Heart right ventricle (tissue), 16 donors: ENCODE data around the gene MT1M. TPM values are rescaled to one million over a fixed set of nuclear protein-coding genes. Genes with fewer than 3 reads are reported as not detected.

ENCODE experiments used
- ATAC-seq, 8 donors: fragments of 200-7000 bp; cut with Tn5 transposase; one replicate each; pipeline ENCODE4 v1.9.1; 2020; ENCODE audit warnings: mild to moderate bottlenecking in 8 of 8, moderate library complexity in 8 of 8, moderate number of reproducible peaks in 1 of 8
- DNase-seq, 2 donors: peaks; one replicate each; pipeline ENCODE4 v3.0.0-alpha.2; 2020
- H3K27ac ChIP-seq, 10 donors: fragments of 200-600 bp; sonication (generic) in 2 of 10; one replicate each; pipeline versions ENCODE4 v1.5.0 to v1.8.0; 2020 to 2022; ENCODE audit warnings: mild to moderate bottlenecking in 3 of 10
- H3K27me3 ChIP-seq, 7 donors: fragments of 200-600 bp; one replicate each; pipeline ENCODE4 v1.8.0; 2021 to 2022; ENCODE audit warnings: mild to moderate bottlenecking in 2 of 7
- H3K36me3 ChIP-seq, 9 donors: fragments of 200-600 bp; sonication (generic) in 1 of 9; one replicate each; pipeline versions ENCODE4 v1.5.0 to v1.8.0; 2020 to 2022; ENCODE audit warnings: mild to moderate bottlenecking in 2 of 9
- H3K4me1 ChIP-seq, 9 donors: fragments of 200-600 bp; sonication (generic) in 1 of 9; one replicate each; pipeline versions ENCODE4 v1.5.0 to v1.8.0; 2020 to 2022; ENCODE audit warnings: mild to moderate bottlenecking in 4 of 9
- H3K4me3 ChIP-seq, 10 donors: fragments of 200-600 bp; sonication (generic) in 2 of 10; one replicate each; pipeline versions ENCODE4 v1.5.0 to v1.8.0; 2020 to 2022; ENCODE audit warnings: mild to moderate bottlenecking in 7 of 10, moderate library complexity in 2 of 10
- H3K9me3 ChIP-seq, 11 donors: fragments of 200-600 bp in 10 of 11; sonication (generic) in 2 of 11; one replicate each; pipeline versions ENCODE4 v1.5.0 to v1.8.0; 2013 to 2022; ENCODE audit warnings: mild to moderate bottlenecking in 2 of 11, control low read depth in 1 of 11, moderate library complexity in 1 of 11
- WGBS, 2 donors: extraction: QIAGEN DNeasy Blood & Tissue Kit; methylation state at CpG; one replicate each; pipeline ENCODE4 v1.1.7; 2013; ENCODE audit warnings: inconsistent platforms in 1 of 2; 5-methylcytosine and 5-hydroxymethylcytosine counted together
- intact Hi-C, 10 donors: fragments of 100-400 bp; cut with DNase I; formaldehyde crosslinking; loops; one replicate each; pipeline versions ENCODE4 v1.11.1 to v1.14.2; 2022
- polyA plus RNA-seq, 2 donors: library from polyadenylated mRNA; stranded (reverse); fragments of 200-250 nt; gene quantifications; one replicate each; pipeline ENCODE4 v1.2.3, GENCODE V29; 2013
- total RNA-seq, 10 donors: library from RNA; stranded (reverse); fragmentation: NEBNext Ultra II Directional in 3 of 10; extraction: Animal tissue kit (Norgen Biotek cat#: 25700) in 3 of 10; gene quantifications; one replicate each; pipeline versions ENCODE4 v1.2.1 to v1.2.4, GENCODE V29; 2021 to 2023
- TF ChIP-seq, protein P1 (sequence below), 9 donors: fragments of 200-600 bp; sonication (generic) in 2 of 9; IDR thresholded peaks; one replicate each; pipeline versions ENCODE4 v1.5.0 to v1.8.0; 2021 to 2022; ENCODE audit warnings: antibody characterized with exemption in 9 of 9, mild to moderate bottlenecking in 5 of 9, moderate library complexity in 1 of 9
- donor health status: Arrhythmogenic right ventricular cardiomyopathy.
- donor health status: ischemic (EF 13 %, LVEDD 7.1; RV severe dilation, severe dysfunction).
- donor health status: healthy with polysubstance abuse.
- donor health status: DM: no; HTN: yes; CAD: no.
- donor health status: DM: no; HTN: no; CAD: no.
- donor health status: ischemic (EF 25% LVEDD 6.9; RV normal size, moderate dysfunction).
- donor health status: ischemic (EF 25% LVEDD 5.7; RV mildly dilated, moderate dysfunction).
- donor health status: healthy.
- donor health status: DM: yes; HTN: yes; CAD: no.
- donor health status: Ischemic cardiomyopathy.
- donor health status: ischemic (EF 35%, LVEDD 5.7; RV mildly dilated, moderate dysfunction).
- donor health status: nonischemic (EF 11% LVEDD 7.7; RV severe dilation, severe dysfunction).
- donor health status: DM: yes; HTN: yes; CAD: no.
- donor health status: PGD.
- donor health status: ischemic (EF 29% LVEDD 5.4; RV normal size, mild dysfunction).
- donor health status: nonischemic (EF 23%, LVEDD 6.1; RV moderate dilation, normal function).

Gene MT1M
- total and polyA plus RNA-seq, 12 donors = 0.75 to 25.4 (median 2.9) TPM

DNA sequence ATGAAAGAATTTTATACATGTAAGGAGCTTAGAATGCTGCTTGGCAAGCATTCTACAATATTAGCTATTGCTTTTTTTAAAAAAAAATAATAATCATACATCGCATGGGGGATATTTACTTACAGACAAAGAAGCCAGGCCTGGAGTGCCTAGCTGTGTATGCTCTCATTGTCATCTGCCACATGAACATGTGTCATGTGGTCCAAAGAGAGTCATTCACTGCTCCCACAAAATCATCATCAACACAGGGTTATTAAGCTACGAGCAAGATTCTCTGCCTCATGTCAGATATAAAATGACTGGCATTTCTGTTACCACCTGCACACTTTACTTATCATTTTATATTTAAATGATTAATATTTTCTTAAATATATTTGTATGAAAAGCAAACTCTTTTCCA, 8.8 kb upstream of the MT1M start:
- TF ChIP-seq, protein P1, sequence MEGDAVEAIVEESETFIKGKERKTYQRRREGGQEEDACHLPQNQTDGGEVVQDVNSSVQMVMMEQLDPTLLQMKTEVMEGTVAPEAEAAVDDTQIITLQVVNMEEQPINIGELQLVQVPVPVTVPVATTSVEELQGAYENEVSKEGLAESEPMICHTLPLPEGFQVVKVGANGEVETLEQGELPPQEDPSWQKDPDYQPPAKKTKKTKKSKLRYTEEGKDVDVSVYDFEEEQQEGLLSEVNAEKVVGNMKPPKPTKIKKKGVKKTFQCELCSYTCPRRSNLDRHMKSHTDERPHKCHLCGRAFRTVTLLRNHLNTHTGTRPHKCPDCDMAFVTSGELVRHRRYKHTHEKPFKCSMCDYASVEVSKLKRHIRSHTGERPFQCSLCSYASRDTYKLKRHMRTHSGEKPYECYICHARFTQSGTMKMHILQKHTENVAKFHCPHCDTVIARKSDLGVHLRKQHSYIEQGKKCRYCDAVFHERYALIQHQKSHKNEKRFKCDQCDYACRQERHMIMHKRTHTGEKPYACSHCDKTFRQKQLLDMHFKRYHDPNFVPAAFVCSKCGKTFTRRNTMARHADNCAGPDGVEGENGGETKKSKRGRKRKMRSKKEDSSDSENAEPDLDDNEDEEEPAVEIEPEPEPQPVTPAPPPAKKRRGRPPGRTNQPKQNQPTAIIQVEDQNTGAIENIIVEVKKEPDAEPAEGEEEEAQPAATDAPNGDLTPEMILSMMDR (IDR thresholded peaks at IDR 0.05) = no peak
- Histone ChIP-seq H3K4me1 (peaks cover 0 to 35% (median 19%) of the 10 kb centered on the region in 9 donors), H3K36me3 (no peaks in the 10 kb centered on the region), H3K27ac (no peak overlapping the region), H3K4me3 (no peak overlapping the region), H3K9me3 (no peaks in the 10 kb centered on the region), H3K27me3 (peaks cover 0 to 10% (median 0%) of the 10 kb centered on the region in 7 donors)
- no peak for ATAC-seq
- 97 to 100% methylated on average over 2 of the region's 2 CpGs for WGBS, 2 donors
- intact Hi-C loops = loop anchor here in 2 of 10 donors (2.0 kb wide), 2 partner anchors 13 to 15 kb away; partner anchors contain the start of gene MT2A (in 1 of the 2)
- DNase-seq = no peak

DNA sequence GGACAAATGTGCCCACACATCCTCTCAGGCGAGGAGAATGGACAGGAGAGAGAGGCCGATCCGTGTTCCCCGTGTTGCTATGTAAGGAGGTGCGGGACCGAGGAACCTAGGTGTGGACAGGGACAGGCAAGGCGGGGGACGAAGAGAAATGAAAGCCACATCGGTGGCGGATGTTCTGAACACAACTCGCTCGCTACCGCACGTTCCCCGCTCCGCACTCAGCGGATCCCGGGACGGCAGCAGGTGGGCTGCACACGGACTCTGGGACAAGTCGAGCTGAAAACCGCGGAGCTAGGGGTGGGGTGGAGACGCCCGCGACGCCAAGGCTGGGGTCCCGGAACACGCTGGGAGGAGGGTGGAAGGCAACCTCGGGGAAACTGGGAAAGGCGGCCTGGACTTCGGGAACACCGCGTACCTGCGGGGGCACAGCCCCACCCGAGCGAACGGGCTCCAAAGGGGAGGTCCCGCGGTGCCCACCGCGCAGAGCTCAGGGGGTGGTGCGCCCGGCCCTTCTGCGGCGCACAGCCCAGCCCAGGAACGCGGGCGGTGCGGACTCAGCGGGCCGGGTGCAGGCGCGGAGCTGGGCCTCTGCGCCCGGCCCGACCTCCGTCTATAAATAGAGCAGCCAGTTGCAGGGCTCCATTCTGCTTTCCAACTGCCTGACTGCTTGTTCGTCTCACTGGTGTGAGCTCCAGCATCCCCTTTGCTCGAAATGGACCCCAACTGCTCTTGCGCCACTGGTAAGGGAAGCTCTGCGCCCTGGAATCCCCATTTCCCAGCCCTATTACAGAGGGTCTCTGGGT, 7.1 kb upstream of the MT1M start, which contains the start of gene MT1E:
TSS of gene MT1E (plus strand) at position 642 of the 803 bp plus-strand sequence. CDS start at position 713, 71 bp downstream.
- peak within 1 kb of the TSS; percentile 76 to 98 (median 93) for H3K27ac ChIP-seq
- no peaks in the 10 kb centered on the region for H3K9me3 ChIP-seq
- H3K4me1 ChIP-seq = peaks cover 0 to 29% (median 14%) of the 10 kb centered on the region in 9 donors
- 2% methylated on average over 62 of the region's 62 CpGs for WGBS, 2 donors
- peak; percentile 92 to 96 (median 94) for ATAC-seq
- intact Hi-C loops = loop anchor here in 3 of 10 donors (1.0 to 5.0 kb wide), 4 partner anchors 14 to 57 kb away; partner anchors contain the start of genes MT1X (in 2 of the 3) and MT2A (in 1 of the 3)
- TF ChIP-seq, protein P1 (IDR thresholded peaks at IDR 0.05) = peak in 1 of 9 donors; percentile 2
- H3K36me3 ChIP-seq = no peaks in the 10 kb centered on the region
- H3K27me3 ChIP-seq = peaks cover 0 to 4% (median 0%) of the 10 kb centered on the region in 7 donors
- peak within 1 kb of the TSS; percentile 26 to 82 (median 67) for H3K4me3 ChIP-seq
- peak; percentile 85 to 86 for DNase-seq

DNA sequence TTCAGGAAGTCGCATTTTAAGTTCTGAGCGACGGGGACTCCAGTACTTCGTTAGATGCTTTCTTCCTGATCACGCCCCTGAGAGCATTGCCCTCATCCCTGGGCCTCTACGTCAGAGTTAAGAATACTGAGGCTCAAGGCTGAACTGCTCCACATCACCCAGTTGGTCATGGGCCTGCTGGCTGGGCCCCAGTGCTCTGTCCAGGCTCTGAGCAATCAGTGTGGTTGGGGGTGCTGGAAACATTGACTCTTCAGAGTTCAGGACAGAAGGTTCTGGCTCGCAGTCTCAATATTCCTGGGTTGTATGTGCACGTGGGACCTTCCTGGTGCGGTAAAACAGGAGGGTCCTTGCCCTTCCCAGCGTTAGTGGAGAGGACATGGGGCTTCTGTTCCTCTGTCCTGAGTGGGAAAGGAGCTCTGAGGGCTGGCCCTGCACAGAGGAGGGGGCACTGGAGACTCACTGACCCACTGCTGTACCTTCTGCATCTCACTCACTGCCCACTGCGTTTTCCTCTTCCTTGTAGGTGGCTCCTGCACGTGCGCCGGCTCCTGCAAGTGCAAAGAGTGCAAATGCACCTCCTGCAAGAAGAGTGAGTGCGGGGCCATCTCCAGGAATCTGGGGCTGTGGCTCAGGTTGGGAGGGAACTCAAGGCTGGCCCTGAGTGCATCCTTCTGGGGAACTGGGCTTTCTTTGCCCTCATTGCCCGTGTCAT, 6.4 kb upstream of the MT1M start:
- ATAC-seq (peak; percentile 74 to 90 (median 85)), DNase-seq (peak; percentile 55 to 76)
- H3K4me1 ChIP-seq = peaks cover 0 to 27% (median 14%) of the 10 kb centered on the region in 9 donors
- no peaks in the 10 kb centered on the region for H3K9me3 ChIP-seq
- intact Hi-C loops = loop anchor here in 4 of 10 donors (1.0 to 5.0 kb wide), 4 partner anchors 15 to 56 kb away; partner anchors contain the start of genes MT1X (in 2 of the 4) and MT2A (in 2 of the 4)
- H3K27ac ChIP-seq = peak overlapping the region; percentile 76 to 98 (median 93)
- TF ChIP-seq, protein P1 (IDR thresholded peaks at IDR 0.05) = no peak
- H3K36me3 ChIP-seq = no peaks in the 10 kb centered on the region
- 30 to 35% methylated on average over 16 of the region's 16 CpGs for WGBS, 2 donors
- H3K27me3 ChIP-seq = peaks cover 0 to 8% (median 0%) of the 10 kb centered on the region in 7 donors
- peak overlapping the region; percentile 26 to 82 (median 67) for H3K4me3 ChIP-seq

DNA sequence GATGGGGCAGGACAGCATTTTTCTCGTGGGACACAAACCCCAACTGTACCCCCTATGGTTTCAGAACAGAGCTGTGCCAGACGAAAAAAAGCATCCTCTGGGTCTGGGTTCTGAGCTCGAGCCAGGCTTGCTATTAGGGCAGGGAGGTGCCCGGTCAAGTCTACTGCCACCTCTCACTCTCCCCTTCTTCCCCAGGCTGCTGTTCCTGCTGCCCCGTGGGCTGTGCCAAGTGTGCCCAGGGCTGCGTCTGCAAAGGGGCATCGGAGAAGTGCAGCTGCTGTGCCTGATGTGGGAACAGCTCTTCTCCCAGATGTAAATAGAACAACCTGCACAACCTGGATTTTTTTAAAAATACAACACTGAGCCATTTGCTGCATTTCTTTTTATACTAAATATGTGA, 5.8 kb upstream of the MT1M start:
- Histone ChIP-seq H3K27me3 (peaks cover 0 to 13% (median 0%) of the 10 kb centered on the region in 7 donors), H3K4me1 (peaks cover 0 to 25% (median 15%) of the 10 kb centered on the region in 9 donors), H3K4me3 (peak overlapping the region; percentile 26 to 82 (median 67)), H3K36me3 (no peaks in the 10 kb centered on the region), H3K9me3 (no peaks in the 10 kb centered on the region), H3K27ac (peak overlapping the region; percentile 76 to 98 (median 93))
- intact Hi-C loops = loop anchor here in 3 of 10 donors (2.0 to 5.0 kb wide), 2 partner anchors 18 to 56 kb away; partner anchors contain the start of genes MT1X (in 2 of the 3) and MT2A (in 1 of the 3)
- DNase-seq (no peak), ATAC-seq (peak in 3 of 8 donors; percentile 25 to 38 (median 37))
- WGBS, 2 donors = 54 to 60% methylated on average over 7 of the region's 7 CpGs
- TF ChIP-seq, protein P1 (IDR thresholded peaks at IDR 0.05) = no peak
